Measurements from ENCODE around the gene TBKBP1. TPM values are rescaled to one million over a fixed set of nuclear protein-coding genes. Genes with fewer than 3 reads are reported as not detected.

TBKBP1 gene
- total RNA-seq, 2 donors from 2014 or later = 14.5 to 22.9 TPM

DNA sequence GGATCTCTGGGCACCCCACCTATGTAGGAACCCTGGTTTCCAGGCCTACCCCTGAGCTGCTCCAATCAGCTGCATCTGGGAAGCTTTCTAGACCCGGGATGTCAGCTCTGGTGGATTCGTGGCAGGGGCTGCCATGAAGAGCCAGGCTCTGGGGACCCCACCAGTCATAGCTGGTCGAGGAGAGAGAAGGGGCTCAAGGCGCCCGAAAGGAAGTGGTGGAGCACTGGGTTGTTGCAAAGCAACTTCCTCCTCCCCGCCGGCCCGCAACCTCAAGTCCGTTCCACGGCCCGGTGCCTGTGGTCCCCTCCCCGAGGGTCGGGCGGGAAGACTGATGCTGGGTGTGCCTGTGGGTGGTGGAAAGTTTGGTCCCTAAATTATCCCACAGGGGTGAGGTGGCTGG is 10.2 kb downstream of the TBKBP1 start:
- Mint-ChIP-seq H3K36me3 (ENCODE audit: low read depth) (peaks cover 12% of the 10 kb centered on the region), H3K4me3 (no peak overlapping the region), H3K27me3 (ENCODE audit: insufficient read depth) (peaks cover 16% of the 10 kb centered on the region), H3K9me3 (no peaks in the 10 kb centered on the region), H3K4me1 (peaks cover 28% of the 10 kb centered on the region), H3K27ac (no peak overlapping the region)
- DNase-seq = no peak
- 82 to 86% methylated on average over 5 to 14 of the region's 14 CpGs for WGBS, 2 experiments (ENCODE audit: insufficient coverage in 1 of 2, insufficient read length in 1 of 2)
- peaks cover 8% of the 10 kb centered on the region for H3K27me3 ChIP-seq (ENCODE audit: control insufficient read depth, insufficient read depth, low read length, poor library complexity, severe bottlenecking)
- peaks cover 11% of the 10 kb centered on the region for H3K36me3 ChIP-seq (ENCODE audit: control insufficient read depth, insufficient read depth, low read length)
- H3K4me3 ChIP-seq (ENCODE audit: low read length) = no peak overlapping the region
- no peak overlapping the region for H3K9ac ChIP-seq (ENCODE audit: extremely low read depth, low read length, poor library complexity, severe bottlenecking)
- no peaks in the 10 kb centered on the region for H3K9me3 ChIP-seq (ENCODE audit: control insufficient read depth, low read length)
- TF ChIP-seq, protein P1, sequence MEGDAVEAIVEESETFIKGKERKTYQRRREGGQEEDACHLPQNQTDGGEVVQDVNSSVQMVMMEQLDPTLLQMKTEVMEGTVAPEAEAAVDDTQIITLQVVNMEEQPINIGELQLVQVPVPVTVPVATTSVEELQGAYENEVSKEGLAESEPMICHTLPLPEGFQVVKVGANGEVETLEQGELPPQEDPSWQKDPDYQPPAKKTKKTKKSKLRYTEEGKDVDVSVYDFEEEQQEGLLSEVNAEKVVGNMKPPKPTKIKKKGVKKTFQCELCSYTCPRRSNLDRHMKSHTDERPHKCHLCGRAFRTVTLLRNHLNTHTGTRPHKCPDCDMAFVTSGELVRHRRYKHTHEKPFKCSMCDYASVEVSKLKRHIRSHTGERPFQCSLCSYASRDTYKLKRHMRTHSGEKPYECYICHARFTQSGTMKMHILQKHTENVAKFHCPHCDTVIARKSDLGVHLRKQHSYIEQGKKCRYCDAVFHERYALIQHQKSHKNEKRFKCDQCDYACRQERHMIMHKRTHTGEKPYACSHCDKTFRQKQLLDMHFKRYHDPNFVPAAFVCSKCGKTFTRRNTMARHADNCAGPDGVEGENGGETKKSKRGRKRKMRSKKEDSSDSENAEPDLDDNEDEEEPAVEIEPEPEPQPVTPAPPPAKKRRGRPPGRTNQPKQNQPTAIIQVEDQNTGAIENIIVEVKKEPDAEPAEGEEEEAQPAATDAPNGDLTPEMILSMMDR (conservative IDR thresholded peaks at IDR 0.05) = no peak
- peaks cover 5% of the 10 kb centered on the region for H3K4me1 ChIP-seq (ENCODE audit: control insufficient read depth, insufficient read depth, low read length)
- no peak overlapping the region for H3K27ac ChIP-seq (ENCODE audit: low read depth, low read length)

DNA sequence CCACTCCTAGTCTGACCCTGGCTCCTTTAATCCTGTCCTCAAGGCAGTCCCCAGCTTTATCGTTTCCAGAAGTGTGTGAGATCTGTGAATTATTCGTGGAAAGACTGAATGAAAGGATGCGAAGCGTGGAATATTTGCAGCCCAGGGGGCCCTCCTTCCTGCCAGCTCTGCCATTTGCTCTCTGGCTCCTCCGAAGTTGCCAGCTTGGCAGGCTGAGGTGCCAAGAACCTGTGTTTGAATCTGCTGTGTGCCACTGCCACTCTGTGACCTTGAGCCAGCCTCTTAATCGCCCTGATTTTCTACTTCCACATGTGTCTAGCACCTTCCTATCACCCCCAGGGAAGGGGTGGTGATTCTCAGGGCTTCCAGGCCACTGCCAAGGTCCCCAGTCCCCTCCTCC is 10.8 kb downstream of the TBKBP1 start:
- no peaks in the 10 kb centered on the region for H3K9me3 ChIP-seq (ENCODE audit: control insufficient read depth, low read length)
- no peak overlapping the region for H3K27ac Mint-ChIP-seq
- no peak overlapping the region for H3K9ac ChIP-seq (ENCODE audit: extremely low read depth, low read length, poor library complexity, severe bottlenecking)
- H3K36me3 Mint-ChIP-seq (ENCODE audit: low read depth) = peaks cover 8% of the 10 kb centered on the region
- TF ChIP-seq, protein P1 (conservative IDR thresholded peaks at IDR 0.05) = no peak
- H3K4me3 ChIP-seq (ENCODE audit: low read length) = no peak overlapping the region
- no peak for DNase-seq
- H3K4me3 Mint-ChIP-seq = no peak overlapping the region
- H3K36me3 ChIP-seq (ENCODE audit: control insufficient read depth, insufficient read depth, low read length) = peaks cover 10% of the 10 kb centered on the region
- peaks cover 8% of the 10 kb centered on the region for H3K27me3 ChIP-seq (ENCODE audit: control insufficient read depth, insufficient read depth, low read length, poor library complexity, severe bottlenecking)
- WGBS, 2 experiments (ENCODE audit: insufficient coverage in 1 of 2, insufficient read length in 1 of 2) = 72 to 87% methylated on average over 6 of the region's 6 CpGs
- peaks cover 18% of the 10 kb centered on the region for H3K27me3 Mint-ChIP-seq (ENCODE audit: insufficient read depth)
- H3K27ac ChIP-seq (ENCODE audit: low read depth, low read length) = no peak overlapping the region
- no peaks in the 10 kb centered on the region for H3K9me3 Mint-ChIP-seq
- peaks cover 5% of the 10 kb centered on the region for H3K4me1 ChIP-seq (ENCODE audit: control insufficient read depth, insufficient read depth, low read length)
- H3K4me1 Mint-ChIP-seq = peaks cover 28% of the 10 kb centered on the region

DNA sequence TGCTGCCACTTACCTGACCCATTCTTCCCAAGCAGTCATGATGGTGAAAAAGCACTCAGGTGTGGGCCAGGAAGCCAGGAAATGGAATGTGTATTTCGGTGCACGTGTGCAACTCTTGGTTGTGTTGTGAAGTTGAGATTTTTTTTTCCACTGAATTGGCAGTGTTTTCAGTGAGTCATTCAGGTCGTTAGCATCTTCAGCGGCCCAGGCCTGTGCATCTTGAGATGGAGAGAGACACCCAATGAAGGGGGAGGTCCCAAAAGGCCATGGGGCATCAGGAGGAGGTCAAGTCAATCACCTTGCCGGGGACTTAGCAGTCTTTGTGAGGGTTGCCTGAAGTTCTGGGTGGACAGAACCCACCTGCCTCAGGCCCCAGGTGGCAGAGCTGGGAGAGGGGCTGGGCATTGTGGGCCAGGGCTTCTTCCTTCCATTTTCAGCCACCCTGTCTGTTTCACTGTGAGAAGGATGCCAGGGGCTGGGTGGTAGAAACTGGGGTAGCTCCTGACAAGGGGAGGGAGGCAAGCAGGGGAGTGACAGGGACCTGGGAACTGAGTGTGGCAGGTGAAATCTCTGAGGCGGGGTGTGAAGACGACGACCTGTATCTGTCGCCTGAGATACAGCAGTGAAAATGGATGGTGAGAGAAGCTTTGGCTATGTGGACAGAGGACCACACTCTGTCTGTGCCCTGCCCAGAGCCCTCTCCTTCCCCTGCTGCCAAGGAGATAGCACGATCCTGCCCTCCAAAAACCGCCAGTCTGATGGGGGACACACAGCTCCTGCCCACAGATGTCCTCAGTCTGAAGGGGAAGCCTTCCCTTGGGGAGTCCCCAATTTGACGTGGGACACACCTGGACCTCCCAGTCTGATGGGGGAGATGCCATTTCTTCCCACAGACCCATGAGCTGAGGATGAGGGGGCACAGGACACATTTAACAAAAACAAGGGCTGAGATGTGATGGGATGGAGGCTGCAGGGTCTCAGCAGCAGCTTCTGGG is 11.9 kb downstream of the TBKBP1 start:
- peaks cover 19% of the 10 kb centered on the region for H3K27me3 Mint-ChIP-seq (ENCODE audit: insufficient read depth)
- H3K9me3 Mint-ChIP-seq = no peaks in the 10 kb centered on the region
- H3K27me3 ChIP-seq (ENCODE audit: control insufficient read depth, insufficient read depth, low read length, poor library complexity, severe bottlenecking) = peaks cover 8% of the 10 kb centered on the region
- no peaks in the 10 kb centered on the region for H3K9me3 ChIP-seq (ENCODE audit: control insufficient read depth, low read length)
- peaks cover 19% of the 10 kb centered on the region for H3K36me3 ChIP-seq (ENCODE audit: control insufficient read depth, insufficient read depth, low read length)
- no peak overlapping the region for H3K27ac ChIP-seq (ENCODE audit: low read depth, low read length)
- no peak for DNase-seq
- H3K9ac ChIP-seq (ENCODE audit: extremely low read depth, low read length, poor library complexity, severe bottlenecking) = no peak overlapping the region
- H3K4me3 ChIP-seq (ENCODE audit: low read length) = no peak overlapping the region
- H3K27ac Mint-ChIP-seq = no peak overlapping the region
- peaks cover 28% of the 10 kb centered on the region for H3K4me1 Mint-ChIP-seq
- WGBS, 2 experiments (ENCODE audit: insufficient coverage in 1 of 2, insufficient read length in 1 of 2) = 81 to 89% methylated on average over 7 to 12 of the region's 12 CpGs
- no peak overlapping the region for H3K4me3 Mint-ChIP-seq
- TF ChIP-seq, protein P1 (conservative IDR thresholded peaks at IDR 0.05) = no peak
- H3K36me3 Mint-ChIP-seq (ENCODE audit: low read depth) = peaks cover 10% of the 10 kb centered on the region
- H3K4me1 ChIP-seq (ENCODE audit: control insufficient read depth, insufficient read depth, low read length) = peaks cover 5% of the 10 kb centered on the region

Data from endodermal cell (in vitro differentiated cells).